Measurements from ENCODE around the gene SLC2A11.

The SLC2A11 gene

GRCh38 chr22:23832226-23833016 lies 25.3 kb upstream of the SLC2A11 start:
- DNase-seq (ENCODE audit: low read depth in 2 of 2), result no peak

DNA sequence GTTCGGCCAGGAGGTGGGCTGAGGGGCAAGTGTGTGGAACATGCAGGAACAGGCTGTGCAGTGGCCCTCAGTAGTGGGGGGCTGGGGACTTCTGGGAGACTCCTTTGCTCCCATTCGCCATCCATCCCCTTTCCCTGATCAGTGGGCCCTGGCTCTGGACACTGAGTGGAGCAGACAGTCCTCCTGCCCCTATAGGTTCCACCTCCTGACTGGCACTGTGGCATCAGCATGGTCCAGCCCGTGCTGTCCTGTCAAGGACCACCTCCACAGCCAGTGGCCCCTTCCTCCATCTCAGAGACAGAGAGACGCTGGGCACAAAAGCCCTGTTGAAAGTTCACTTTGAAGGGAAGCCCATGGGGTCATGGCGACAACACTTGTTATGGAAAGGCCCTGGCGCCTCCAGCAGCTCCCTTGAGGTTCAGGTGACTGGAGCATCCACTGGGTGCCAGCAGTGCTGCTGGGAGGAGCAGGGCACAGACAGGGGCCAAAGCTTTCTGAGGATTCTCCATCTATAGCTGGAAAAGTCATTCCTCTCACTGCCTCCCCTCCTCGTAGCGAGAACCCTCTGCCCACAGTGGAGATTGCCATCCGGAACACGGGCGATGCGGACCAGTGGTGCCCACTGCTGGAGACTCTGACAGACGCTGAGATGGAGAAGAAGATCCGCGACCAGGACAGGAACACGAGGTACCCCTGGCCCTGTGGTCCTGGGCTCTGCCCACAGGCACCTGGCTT lies 24.5 kb upstream of the SLC2A11 start:
- no peak for DNase-seq (ENCODE audit: low read depth in 2 of 2)

DNA sequence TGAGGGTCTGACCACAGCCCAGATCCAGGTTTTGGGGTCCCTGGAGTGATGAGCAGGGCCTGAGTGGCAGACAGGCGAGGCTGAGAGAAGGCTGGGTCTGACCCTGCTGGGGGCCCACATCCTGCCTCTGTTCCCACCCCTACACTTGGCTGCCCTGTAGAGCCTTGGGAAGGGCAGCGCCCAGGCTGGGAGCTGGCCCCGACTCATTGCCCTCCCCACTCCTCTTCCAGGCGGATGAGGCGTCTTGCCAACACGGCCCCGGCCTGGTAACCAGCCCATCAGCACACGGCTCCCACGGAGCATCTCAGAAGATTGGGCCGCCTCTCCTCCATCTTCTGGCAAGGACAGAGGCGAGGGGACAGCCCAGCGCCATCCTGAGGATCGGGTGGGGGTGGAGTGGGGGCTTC lies 23.8 kb upstream of the SLC2A11 start:
- no peak for DNase-seq (ENCODE audit: low read depth in 2 of 2)

DNA sequence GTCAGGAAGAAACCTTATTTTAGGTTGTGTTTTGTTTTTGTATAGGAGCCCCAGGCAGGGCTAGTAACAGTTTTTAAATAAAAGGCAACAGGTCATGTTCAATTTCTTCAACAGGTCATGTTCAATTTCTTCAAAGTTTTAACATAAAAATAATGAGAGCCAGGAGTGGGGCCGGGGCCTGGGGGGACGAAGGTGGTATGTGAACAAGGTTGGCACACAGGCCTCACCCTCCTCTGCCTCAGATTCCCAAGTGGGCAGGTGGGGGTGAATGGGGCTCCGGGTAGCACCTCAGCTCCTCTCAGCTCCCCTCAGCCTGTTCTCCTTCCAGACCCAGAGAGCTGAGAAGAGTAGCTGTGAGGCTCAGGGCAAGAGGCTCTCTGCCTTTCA lies 23.3 kb upstream of the SLC2A11 start:
- no peak for DNase-seq (ENCODE audit: low read depth in 2 of 2)

GRCh38 chr22:23834793-23835483 lies 22.7 kb upstream of the SLC2A11 start:
- DNase-seq (ENCODE audit: low read depth in 2 of 2), result no peak

DNA sequence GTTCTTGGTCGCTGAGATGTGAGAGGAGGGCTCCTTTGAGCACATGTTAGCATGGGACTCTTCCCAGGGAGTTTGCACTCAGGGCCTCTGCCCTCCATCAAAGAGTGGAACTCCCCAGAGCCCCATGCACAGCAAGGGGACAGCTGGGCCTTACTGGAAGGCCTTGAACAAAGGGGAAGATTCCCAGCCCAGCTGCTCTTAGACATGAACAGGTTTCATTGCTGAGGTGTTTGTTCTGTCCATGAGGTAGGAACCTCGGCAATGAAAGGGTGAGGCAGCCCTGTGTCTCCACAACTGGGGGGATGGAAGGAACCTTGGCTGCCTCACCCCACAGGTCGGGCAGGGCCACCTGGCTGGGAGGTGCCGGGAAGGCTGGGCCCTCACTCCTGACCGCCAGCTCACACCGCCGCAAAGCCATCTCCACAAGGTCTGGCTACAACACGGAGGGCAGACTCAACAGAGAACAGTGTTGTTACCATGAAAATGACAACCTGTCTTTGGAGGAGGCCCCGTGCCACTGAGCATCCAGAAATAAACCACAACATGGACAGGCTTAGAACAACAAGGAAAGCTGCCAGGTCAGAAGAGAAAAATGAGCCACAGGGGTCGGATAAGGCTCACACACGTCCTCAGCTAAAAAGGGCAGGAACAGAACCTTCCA lies 22.1 kb upstream of the SLC2A11 start:
- DNase-seq (ENCODE audit: low read depth in 2 of 2), result no peak

DNA sequence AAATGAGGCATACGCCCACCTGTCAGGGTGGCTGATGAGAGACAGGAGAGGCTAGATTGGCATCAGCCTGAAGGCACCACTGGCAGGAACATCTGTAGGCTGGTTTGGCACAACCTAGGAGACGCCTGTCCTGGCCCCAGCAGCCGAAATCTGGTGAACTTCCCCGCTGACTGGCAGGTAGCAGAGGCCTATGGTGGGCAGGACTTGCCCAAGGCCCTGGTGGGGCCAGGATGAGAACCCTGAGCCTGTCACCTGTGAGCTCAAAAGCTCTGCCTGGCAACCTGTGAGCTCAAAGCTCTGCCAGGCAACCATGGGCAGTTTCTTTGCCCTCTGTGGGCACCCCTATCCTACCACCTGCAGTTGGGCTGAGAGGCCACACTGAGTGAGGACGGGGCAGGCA lies 21.4 kb upstream of the SLC2A11 start:
- DNase-seq (ENCODE audit: low read depth in 2 of 2), result no peak

- no peak for DNase-seq (ENCODE audit: low read depth in 2 of 2)
Measured at GRCh38 chr22:23836692-23837495, 20.8 kb upstream of the SLC2A11 start.

DNA sequence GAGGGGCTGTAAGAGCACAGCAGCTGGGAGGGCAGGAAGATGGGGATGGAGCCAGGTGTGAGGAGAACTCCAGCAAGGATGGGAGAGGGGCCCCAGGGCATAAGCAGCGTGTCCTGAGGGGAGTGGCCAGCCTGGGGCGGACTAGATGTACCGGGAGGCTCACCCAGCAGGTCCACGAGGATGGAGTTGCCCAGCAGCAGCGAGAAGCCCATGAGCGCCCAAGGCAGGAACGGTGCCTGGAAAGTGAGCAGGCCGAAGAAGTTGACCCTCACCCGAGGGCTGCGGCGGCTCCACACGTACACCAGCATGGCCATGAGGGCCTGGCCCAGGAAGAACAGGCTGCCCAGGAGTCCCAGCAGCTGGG lies 20.2 kb upstream of the SLC2A11 start:
- DNase-seq (ENCODE audit: low read depth in 2 of 2), result no peak

GRCh38 chr22:23837911-23838680 lies 19.6 kb upstream of the SLC2A11 start:
- DNase-seq (ENCODE audit: low read depth in 2 of 2), result no peak

GRCh38 chr22:23838681-23839468 lies 18.8 kb upstream of the SLC2A11 start, which contains the start of gene DERL3:
TSS of gene DERL3 (minus strand) at chr22:23839006. CDS start at chr22:23838987, 19 bp downstream.
- DNase-seq (ENCODE audit: low read depth in 2 of 2), result peak; percentile 87 to 88

DNA sequence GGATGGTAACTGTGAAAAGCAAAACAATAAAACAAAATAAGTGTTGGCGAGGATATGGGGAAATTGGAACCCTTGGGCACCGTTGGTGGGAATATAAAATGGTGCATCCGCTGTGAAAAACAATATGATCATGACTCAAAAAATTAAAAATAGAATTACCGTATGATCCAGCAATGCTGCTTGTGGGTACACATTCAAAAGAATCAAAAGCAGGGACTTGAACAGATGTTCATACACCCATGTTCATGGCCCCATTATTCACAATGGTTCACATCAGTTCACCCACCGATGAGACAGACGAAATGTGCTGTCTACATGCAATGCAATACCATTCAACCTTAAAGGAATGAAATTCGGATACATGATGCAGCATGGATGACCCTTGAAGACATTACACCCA lies 17.6 kb upstream of the SLC2A11 start:
- DNase-seq (ENCODE audit: low read depth in 2 of 2), result no peak

DNA sequence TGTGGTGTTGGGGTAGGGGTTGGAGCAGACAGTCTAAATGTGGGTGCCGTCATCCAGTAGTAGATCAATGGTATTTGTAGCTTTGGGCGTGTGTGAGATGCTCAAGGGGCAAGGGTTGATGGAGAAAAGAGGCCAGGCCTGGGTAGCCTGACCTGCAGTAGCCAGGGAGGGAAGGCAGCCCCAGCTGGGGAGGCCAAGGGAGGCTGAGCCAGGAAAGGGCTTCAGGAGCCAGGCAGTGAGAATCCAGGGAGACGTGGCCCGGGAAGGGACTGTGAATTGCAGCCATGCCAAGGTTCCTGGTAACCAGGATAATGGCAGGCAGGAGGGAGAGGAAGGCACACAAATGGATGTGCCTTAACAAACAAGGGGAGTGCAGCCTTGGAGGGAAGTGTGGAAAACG lies 16.4 kb upstream of the SLC2A11 start:
- DNase-seq (ENCODE audit: low read depth in 2 of 2), result no peak

DNA sequence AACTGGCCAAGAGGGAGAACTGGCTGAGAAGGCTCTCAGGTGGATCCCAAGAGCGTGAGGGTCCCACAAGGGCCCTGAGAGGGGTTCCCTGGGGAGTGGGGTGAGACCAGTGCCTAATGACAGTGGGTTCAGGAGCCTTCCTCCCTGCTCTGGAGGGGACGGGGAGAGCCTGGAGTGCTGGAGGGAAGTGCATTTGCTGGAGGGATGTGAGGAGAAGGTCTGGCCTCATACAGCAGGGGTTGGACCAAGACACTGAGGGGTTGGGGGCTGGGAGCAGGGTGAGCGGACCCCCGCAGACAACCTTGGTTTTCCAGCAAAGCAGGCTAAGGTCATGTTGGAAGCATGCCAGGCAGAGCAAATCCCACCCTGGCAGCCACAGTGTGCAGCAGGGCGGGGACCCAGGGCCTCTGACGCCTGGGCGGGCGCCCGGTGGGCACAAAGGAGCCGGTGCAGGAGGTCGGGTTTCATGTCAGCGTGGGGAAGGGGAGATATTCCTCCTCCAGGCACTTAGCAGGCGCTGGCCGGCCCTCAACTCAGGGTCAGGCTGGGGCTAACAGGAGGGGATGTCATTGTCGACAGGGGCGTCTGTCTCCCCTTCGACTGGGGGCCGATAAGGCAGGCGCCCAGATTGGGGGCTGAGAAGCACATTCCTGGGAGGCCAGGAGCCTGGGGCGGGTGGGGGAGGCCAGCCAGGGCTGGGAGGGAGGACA lies 15.8 kb upstream of the SLC2A11 start:
- DNase-seq (ENCODE audit: low read depth in 2 of 2), result no peak

- DNase-seq (ENCODE audit: low read depth in 2 of 2), result no peak
Measured at GRCh38 chr22:23842599-23842998, 15.1 kb upstream of the SLC2A11 start.

- no peak for DNase-seq (ENCODE audit: low read depth in 2 of 2)
Measured at GRCh38 chr22:23844739-23845202, 12.9 kb upstream of the SLC2A11 start.

GRCh38 chr22:23845265-23846080 lies 12.2 kb upstream of the SLC2A11 start:
- no peak for DNase-seq (ENCODE audit: low read depth in 2 of 2)

GRCh38 chr22:23846081-23846469 lies 11.6 kb upstream of the SLC2A11 start:
- no peak for DNase-seq (ENCODE audit: low read depth in 2 of 2)

Measured in stimulated activated CD8-positive, alpha-beta memory T cell treated with anti-CD3 and anti-CD28 coated beads, Interleukin-2, amount 100 ng/mL, for 1 hour (primary cell).